HCT116 (cell line): ENCODE results near the gene ERMARD. TPM values are rescaled to one million over a fixed set of nuclear protein-coding genes. Genes with fewer than 3 reads are reported as not detected.

Experiments
- ATAC-seq: fragments of 200-7000 bp; cut with Tn5 transposase; 2 replicates; pipeline ENCODE4 v1.9.1; 2020; ENCODE audit warnings: mild to moderate bottlenecking, moderate library complexity
- BruUV-seq: library from RNA; stranded (reverse); fragments of 400-500 nt; replicated peaks from 2 replicates; lab custom pipeline; 2021; lab: Mats Ljungman, UMichigan
- CTCF ChIA-PET: fragments of 300-600 bp; sonication (Branson Sonifier 250); formaldehyde crosslinking; loops from one replicate; lab custom pipeline; 2021; ENCODE audit warnings: antibody characterized with exemption; lab: Charles Lee
- POLR2A ChIA-PET: fragments of 300-600, 350-600 bp; sonication (Branson Sonifier 250); formaldehyde crosslinking; loops from one replicate; lab custom pipeline; 2021; ENCODE audit warnings: antibody characterized with exemption; lab: Charles Lee
- RAD21 ChIA-PET, 2 experiments: fragments of 300-600 bp; sonication (Branson Sonifier 250); formaldehyde crosslinking; loops; one replicate each; lab custom pipeline; 2023; ENCODE audit warnings: low total read pairs in 2 of 2; ENCODE audit not compliant: uncharacterized antibody in 2 of 2, unreplicated experiment in 2 of 2, low non-redundant PET in 1 of 2; lab: Charles Lee
- DNase-seq: peaks from one replicate; pipeline ENCODE4 v3.0.0-alpha.2; 2010; ENCODE audit warnings: low read depth, low spot score
- H2AFZ ChIP-seq: fragments of 200-600 bp; shearing (Covaris generic), sonication (generic); 2 replicates; pipeline ENCODE4 v1.6.1; 2017; ENCODE audit warnings: low read depth, mixed run types, mixed read lengths, antibody characterized with exemption, low read length; ENCODE audit not compliant: poor library complexity, severe bottlenecking
- H3K27ac ChIP-seq: 2 replicates; pipeline ENCODE4 v1.5.1; 2012; ENCODE audit warnings: low read depth, low read length
- H3K27me3 ChIP-seq: fragments of 200-600 bp; sonication (generic); 2 replicates; pipeline ENCODE4 v1.6.1; 2016; ENCODE audit warnings: mixed run types, low read length, mixed read lengths; ENCODE audit not compliant: insufficient read depth
- H3K36me3 ChIP-seq, 2 experiments: fragments of 200-500 bp in 1 of 2; fragments of 200-600 bp in 1 of 2; sonication (Bioruptor generic) in 1 of 2; sonication (generic) in 1 of 2; 2 replicates each; pipeline versions ENCODE4 v1.5.1 to v1.6.1; 2014 to 2016; ENCODE audit warnings: low read length in 2 of 2, inconsistent platforms in 1 of 2, mixed read lengths in 1 of 2, mixed run types in 1 of 2; ENCODE audit not compliant: insufficient read depth in 2 of 2, control insufficient read depth in 1 of 2
- H3K4me1 ChIP-seq, 2 experiments: fragments of 200-600 bp in 1 of 2; sonication (generic) in 1 of 2; 2 replicates each; pipeline versions ENCODE4 v1.5.1 to v1.6.1; 2012 to 2017; ENCODE audit warnings: low read length in 2 of 2, inconsistent platforms in 1 of 2, mild to moderate bottlenecking in 1 of 2, mixed read lengths in 1 of 2, mixed run types in 1 of 2, moderate library complexity in 1 of 2; ENCODE audit not compliant: insufficient read depth in 2 of 2, control insufficient read depth in 1 of 2
- H3K4me2 ChIP-seq: fragments of 200-600 bp; sonication (generic); 2 replicates; pipeline ENCODE4 v1.6.1; 2017; ENCODE audit warnings: mixed run types, low read length, mixed read lengths
- H3K4me3 ChIP-seq, 2 experiments: fragments of 200-600 bp in 1 of 2; sonication (generic) in 1 of 2; replicated peaks in 1 of 2; 2 replicates each; pipeline ENCODE4 v1.5.1; 2011 to 2016; ENCODE audit warnings: low read length in 2 of 2, control low read depth in 1 of 2, low read depth in 1 of 2, mild to moderate bottlenecking in 1 of 2, mixed read lengths in 1 of 2, mixed run types in 1 of 2
- H3K79me2 ChIP-seq: fragments of 200-600 bp; sonication (generic); 2 replicates; pipeline ENCODE4 v1.6.1; 2017; ENCODE audit warnings: mild to moderate bottlenecking, mixed run types, low read length, moderate library complexity, mixed read lengths; ENCODE audit not compliant: insufficient read depth
- H3K9ac ChIP-seq: fragments of 200-600 bp; sonication (generic); 2 replicates; pipeline ENCODE4 v1.6.1; 2016; ENCODE audit warnings: low read length, mixed read lengths
- H3K9me2 ChIP-seq: fragments of 200-600 bp; sonication (generic), shearing (Covaris generic); 2 replicates; pipeline ENCODE4 v1.6.1; 2017; ENCODE audit warnings: mixed run types, mild to moderate bottlenecking, moderate library complexity; ENCODE audit not compliant: insufficient read depth
- H3K9me3 ChIP-seq, 2 experiments: fragments of 200-500 bp in 1 of 2; fragments of 200-600 bp in 1 of 2; sonication (Bioruptor generic) in 1 of 2; sonication (generic) in 1 of 2; 2 replicates each; pipeline ENCODE4 v1.6.1; 2014 to 2017; ENCODE audit warnings: low read length in 2 of 2, mixed read lengths in 2 of 2, inconsistent platforms in 1 of 2, low read depth in 1 of 2, mild to moderate bottlenecking in 1 of 2, mixed run types in 1 of 2, moderate library complexity in 1 of 2; ENCODE audit not compliant: control insufficient read depth in 1 of 2, insufficient read depth in 1 of 2
- H4K20me1 ChIP-seq: fragments of 200-600 bp; sonication (generic), shearing (Covaris generic); 2 replicates; pipeline ENCODE4 v1.6.1; 2017; ENCODE audit warnings: mixed run types, mild to moderate bottlenecking, moderate library complexity; ENCODE audit not compliant: insufficient read depth
- EZH2 ChIP-seq: fragments of 200-600 bp; sonication (generic); IDR thresholded peaks from 2 replicates; pipeline ENCODE4 v1.6.1; 2017; ENCODE audit warnings: antibody characterized with exemption, mixed run types
- EZH2phosphoT487 ChIP-seq: fragments of 200-600 bp; IDR thresholded peaks from 2 replicates; pipeline ENCODE4 v1.6.1; 2018; ENCODE audit warnings: antibody characterized with exemption, borderline replicate concordance
- FOSL1 ChIP-seq: IDR thresholded peaks from 2 replicates; pipeline ENCODE4 v1.6.1; 2012; ENCODE audit warnings: low read depth
- JUND ChIP-seq: IDR thresholded peaks from 2 replicates; pipeline ENCODE4 v1.6.1; 2012
- POLR2AphosphoS5 ChIP-seq: IDR thresholded peaks from 2 replicates; pipeline ENCODE4 v1.6.1; 2011; ENCODE audit warnings: mild to moderate bottlenecking, low read depth, low read length, moderate library complexity
- RAD21 ChIP-seq: IDR thresholded peaks from 2 replicates; pipeline ENCODE4 v1.6.1; 2012; ENCODE audit warnings: low read depth, mild to moderate bottlenecking
- YY1 ChIP-seq: IDR thresholded peaks from 2 replicates; pipeline ENCODE4 v1.6.1; 2011; ENCODE audit warnings: low read length, low read depth, moderate library complexity, mild to moderate bottlenecking; ENCODE audit not compliant: insufficient replicate concordance; ENCODE audit errors: extremely low read depth
- ZFX ChIP-seq: fragments of 450-650 bp; IDR thresholded peaks from 2 replicates; pipeline ENCODE4 v1.6.1; 2017
- intact Hi-C: fragments of 100-400 bp; cut with micrococcal nuclease; formaldehyde crosslinking; loops from 2 replicates; pipeline ENCODE4 v1.10.0; 2022
- total RNA-seq: library from RNA; stranded (reverse); gene quantifications from one replicate; pipeline ENCODE4 v1.2.1, GENCODE V29; 2021; ENCODE audit not compliant: unreplicated experiment
- TF ChIP-seq, protein P1 (sequence below): IDR thresholded peaks from 2 replicates; pipeline ENCODE4 v1.6.1; 2012
- TF ChIP-seq, protein P2 (sequence below): IDR thresholded peaks from 2 replicates; pipeline ENCODE4 v1.6.1; 2012

The ERMARD gene
- total RNA-seq, 1 experiment from 2014 or later = 24.7 TPM

DNA sequence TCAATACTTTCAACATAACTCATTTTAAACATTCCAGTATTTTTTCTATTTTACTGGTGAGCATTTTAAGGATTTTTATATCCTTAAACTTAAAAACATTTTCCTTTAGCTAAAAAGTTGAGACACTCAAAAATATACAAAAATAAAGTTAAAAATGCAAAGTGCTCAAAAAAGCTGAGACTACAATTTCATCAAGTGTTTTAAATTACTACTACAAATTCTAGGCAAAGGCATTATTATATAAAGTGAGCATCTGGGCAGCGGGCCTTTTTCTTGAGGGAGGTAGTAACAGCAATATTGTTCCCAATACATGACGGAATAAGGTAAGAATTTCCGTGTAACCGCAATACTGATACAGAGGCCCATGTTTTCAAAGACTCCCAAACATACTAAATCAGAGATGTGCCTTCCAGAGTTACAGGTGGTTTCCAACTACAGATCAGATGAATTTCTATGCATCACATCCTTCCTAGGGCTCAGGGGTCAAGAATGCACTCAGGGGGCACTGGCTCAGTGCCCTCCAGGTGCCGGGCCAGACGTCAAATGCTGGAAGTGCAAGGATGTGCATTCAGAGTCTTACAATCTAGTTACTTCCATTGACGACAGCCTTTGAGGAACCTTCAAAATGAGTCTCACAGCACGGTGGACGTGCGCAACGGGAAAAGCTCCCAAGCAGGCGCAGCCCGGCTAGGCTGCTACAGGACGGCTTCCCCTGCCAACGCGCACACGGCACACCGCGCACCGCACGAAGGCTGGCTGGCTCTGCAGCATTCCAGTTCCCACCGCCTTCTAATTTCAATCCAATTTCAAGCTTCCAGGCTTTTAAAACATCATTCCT, 28.8 kb upstream of the ERMARD start:
- TF ChIP-seq, protein P1, sequence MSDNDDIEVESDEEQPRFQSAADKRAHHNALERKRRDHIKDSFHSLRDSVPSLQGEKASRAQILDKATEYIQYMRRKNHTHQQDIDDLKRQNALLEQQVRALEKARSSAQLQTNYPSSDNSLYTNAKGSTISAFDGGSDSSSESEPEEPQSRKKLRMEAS = no peak; the same call in 1 of the 2 replicates
- TF ChIP-seq POLR2AphosphoS5 = peak; percentile 8; the same call in 1 of the 2 replicates
- no peaks in the 10 kb centered on the region for H3K27me3 ChIP-seq
- intact Hi-C loops = loop anchor here (2.0 kb wide), 1 partner anchor 28 kb away; the partner anchor contains the start of genes DYNLT2 and ERMARD
- H2AFZ ChIP-seq = no peak overlapping the region
- no peaks in the 10 kb centered on the region for H3K36me3 ChIP-seq
- peak overlapping the region; percentile 91 for H3K4me2 ChIP-seq
- peaks cover 19 to 27% of the 10 kb centered on the region in 2 experiments for H3K4me1 ChIP-seq
- no peak for DNase-seq
- RAD21 ChIA-PET = no interaction called here
- POLR2A ChIA-PET = interaction anchor here (1.2 kb wide), 1 partner anchor 21 kb away, joined by 3 read pairs; the partner anchor contains the start of genes C6orf120 and WDR27
- H3K9me3 ChIP-seq = no peaks in the 10 kb centered on the region
- CTCF ChIA-PET = no interaction called here
- peak overlapping the region; percentile 84 for H3K27ac ChIP-seq
- H3K9ac ChIP-seq = peak overlapping the region; percentile 76
- H4K20me1 ChIP-seq = 0 out of 2 replicates have a peak, but pooled peaks cover 4% of the 10 kb centered on the region
- ATAC-seq = peak; percentile 39
- peak overlapping the region; percentile 70 to 90 for H3K4me3 ChIP-seq
- BruUV-seq = TSS peak; percentile 54
- no peaks in the 10 kb centered on the region for H3K9me2 ChIP-seq
- H3K79me2 ChIP-seq = peaks cover 57% of the 10 kb centered on the region

DNA sequence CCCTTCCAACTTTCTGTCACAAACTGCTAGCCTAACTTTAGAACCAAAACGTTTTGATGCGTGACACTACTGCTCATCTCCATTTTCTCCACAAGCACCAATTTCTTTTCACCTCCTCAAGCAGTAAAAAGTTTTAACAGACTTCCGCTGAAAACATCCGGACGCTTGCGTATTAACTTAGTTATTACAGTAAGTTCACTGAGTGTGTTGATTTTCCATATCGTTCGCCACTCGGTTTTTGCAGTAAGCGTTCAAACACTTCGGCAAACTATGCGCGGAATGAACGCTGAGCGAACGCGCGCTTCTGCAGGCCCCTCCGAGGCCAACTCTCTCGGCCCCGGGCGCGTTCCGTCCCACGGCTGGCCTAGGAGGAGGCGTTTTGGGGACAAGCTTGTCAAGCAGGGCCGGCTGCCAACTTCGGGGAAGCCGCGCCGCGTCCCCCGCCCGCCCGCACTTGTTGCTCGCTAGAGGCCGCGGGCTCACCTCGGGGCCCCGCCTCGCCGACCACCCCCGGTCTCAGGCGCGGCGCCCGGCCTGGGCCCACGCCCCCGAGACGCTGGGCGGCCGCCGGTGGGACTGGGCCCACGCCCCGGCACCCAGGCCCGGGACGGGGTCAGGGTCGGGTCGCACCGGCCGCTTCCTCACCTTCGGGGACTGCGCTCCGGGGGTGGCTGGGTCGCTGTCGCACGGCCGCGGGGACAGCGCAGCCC, 28.1 kb upstream of the ERMARD start:
- Histone ChIP-seq H3K36me3 (no peaks in the 10 kb centered on the region), H4K20me1 (0 out of 2 replicates have a peak, but pooled peaks cover 4% of the 10 kb centered on the region), H3K27ac (peak overlapping the region; percentile 84), H3K27me3 (no peaks in the 10 kb centered on the region), H2AFZ (no peak overlapping the region), H3K4me3 (peak overlapping the region; percentile 70 to 90), H3K4me2 (peak overlapping the region; percentile 91), H3K79me2 (peaks cover 51% of the 10 kb centered on the region), H3K9me2 (no peaks in the 10 kb centered on the region), H3K9ac (peak overlapping the region; percentile 76), H3K4me1 (peaks cover 19 to 27% of the 10 kb centered on the region in 2 experiments), H3K9me3 (no peaks in the 10 kb centered on the region)
- no TSS peak for BruUV-seq
- ATAC-seq = peak; percentile 43
- DNase-seq = no peak
- intact Hi-C loops = loop anchor here (2.0 kb wide), 1 partner anchor 27 kb away; the partner anchor contains the start of genes DYNLT2 and ERMARD
- peak; percentile 82 for TF ChIP-seq ZFX
- TF ChIP-seq EZH2phosphoT487 = no peak
- TF ChIP-seq JUND = 0 out of 2 replicates have a peak, but pooled peaks have one; percentile 8
- no peak for TF ChIP-seq RAD21
- TF ChIP-seq, protein P2, sequence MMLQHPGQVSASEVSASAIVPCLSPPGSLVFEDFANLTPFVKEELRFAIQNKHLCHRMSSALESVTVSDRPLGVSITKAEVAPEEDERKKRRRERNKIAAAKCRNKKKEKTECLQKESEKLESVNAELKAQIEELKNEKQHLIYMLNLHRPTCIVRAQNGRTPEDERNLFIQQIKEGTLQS = no peak
- TF ChIP-seq YY1 = no peak
- TF ChIP-seq FOSL1 = no peak
- TF ChIP-seq EZH2 = no peak
- RAD21 ChIA-PET = no interaction called here
- POLR2A ChIA-PET = interaction anchor here (0.6 kb wide), 1 partner anchor 20 kb away, joined by 3 read pairs; no protein-coding TSS in a partner anchor
- CTCF ChIA-PET = no interaction called here
